Activated CD8-positive, alpha-beta memory T cell treated with anti-CD3 and anti-CD28 coated beads, Interleukin-2, amount 50 U/mL, for 1 hour (primary cell): ENCODE measurements around the gene HES5.

ENCODE experiments used
- DNase-seq: peaks from one replicate; pipeline ENCODE4 v3.0.0-alpha.2; 2020; ENCODE audit errors: extremely low read depth

HES5 gene

GRCh38 chr1:2480236-2480985 is 49.7 kb downstream of the HES5 start:
- no peak for DNase-seq

DNA sequence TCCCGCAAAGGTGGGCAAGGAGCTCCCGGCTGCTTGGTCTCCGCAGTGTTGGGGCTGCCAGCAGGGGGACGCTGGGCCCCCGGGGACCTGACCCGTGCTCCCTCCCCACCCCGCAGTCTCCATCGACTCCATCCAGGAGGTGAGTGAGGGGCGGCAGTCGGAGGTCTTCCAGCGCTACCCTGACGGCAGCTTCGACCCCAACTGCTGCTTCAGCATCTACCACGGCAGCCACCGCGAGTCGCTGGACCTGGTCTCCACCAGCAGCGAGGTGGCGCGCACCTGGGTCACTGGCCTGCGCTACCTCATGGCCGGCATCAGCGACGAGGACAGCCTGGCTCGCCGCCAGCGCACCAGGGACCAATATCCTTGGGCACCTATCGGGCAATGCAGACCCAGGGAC is 50.4 kb downstream of the HES5 start:
- no peak for DNase-seq

DNA sequence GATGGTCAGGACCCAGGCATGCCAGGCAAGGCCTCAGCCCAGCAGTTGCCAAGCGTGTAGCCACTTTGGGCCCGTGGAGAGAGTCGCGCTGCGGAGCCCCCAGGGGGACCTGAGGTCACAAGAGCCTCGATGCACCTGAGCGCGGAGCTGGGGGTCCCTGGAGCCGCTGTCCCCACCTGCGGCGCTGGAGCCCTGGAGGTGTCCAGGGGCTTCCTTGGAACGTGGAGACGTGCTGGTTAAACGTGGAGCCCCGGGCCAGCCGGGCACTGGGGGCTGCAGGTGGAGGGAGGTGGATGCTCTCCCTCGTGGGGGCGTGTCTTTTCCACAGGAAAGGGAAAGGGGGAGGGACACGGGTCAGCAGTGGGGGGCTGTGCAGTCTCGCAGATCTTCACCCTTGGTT is 50.9 kb downstream of the HES5 start:
- no peak for DNase-seq
